Ovary (tissue), 9 donors: Measurements from ENCODE around the gene RNF187. TPM values are rescaled to one million over a fixed set of nuclear protein-coding genes. Genes with fewer than 3 reads are reported as not detected.

Experiments
- DNase-seq, 5 donors: peaks; one replicate each; pipeline ENCODE4 v3.0.0-alpha.2; 2019 to 2020
- H3K27ac ChIP-seq, 2 donors: fragments of 200-600 bp; one replicate each; pipeline versions ENCODE4 v1.5.1 to v1.8.0; 2019 to 2022
- H3K27me3 ChIP-seq: fragments of 200-600 bp; one replicate; pipeline ENCODE4 v1.8.0; 2022
- H3K36me3 ChIP-seq: fragments of 200-600 bp; sonication (generic); one replicate; pipeline ENCODE4 v1.5.1; 2019
- H3K4me1 ChIP-seq: one replicate; pipeline ENCODE4 v1.8.1; 2013; ENCODE audit warnings: mild to moderate bottlenecking, moderate library complexity; ENCODE audit not compliant: insufficient read depth
- H3K4me3 ChIP-seq: fragments of 200-600 bp; sonication (generic); one replicate; pipeline ENCODE4 v1.5.1; 2017
- H3K9me3 ChIP-seq, 2 donors: fragments of 200-600 bp in 1 of 2; sonication (generic) in 1 of 2; one replicate each; pipeline versions ENCODE4 v1.5.1 to v1.8.1; 2013 to 2019; ENCODE audit warnings: mild to moderate bottlenecking in 1 of 2, moderate library complexity in 1 of 2
- EP300 ChIP-seq: sonication (generic); formaldehyde crosslinking; IDR thresholded peaks from one replicate; pipeline ENCODE4 v1.6.1; 2017; ENCODE audit warnings: antibody characterized with exemption
- POLR2A ChIP-seq: fragments of 450-650 bp; IDR thresholded peaks from one replicate; pipeline ENCODE4 v1.6.1; 2017; ENCODE audit warnings: antibody characterized with exemption, mild to moderate bottlenecking, moderate library complexity
- WGBS, 3 donors: extraction: QIAGEN DNeasy Blood & Tissue Kit in 1 of 3; methylation state at CpG; one replicate each; pipeline versions ENCODE4 v1.1.5 to v1.1.7; 2013 to 2017; 5-methylcytosine and 5-hydroxymethylcytosine counted together
- intact Hi-C, 4 donors: fragments of 100-400 bp; cut with DNase I; formaldehyde crosslinking; loops; one replicate each; pipeline versions ENCODE4 v1.11.0 to v1.15.1; 2022 to 2023
- polyA plus RNA-seq, 2 donors: library from polyadenylated mRNA; stranded (reverse); fragments of 200-250 nt in 1 of 2; fragments of 350-450 nt in 1 of 2; fragmentation: Illumina TruSeq in 1 of 2; extraction: RNeasy Lipid Tissue Mini Kit (QIAGEN cat#74804) in 1 of 2; gene quantifications; one replicate each; pipeline ENCODE4 v1.2.3, GENCODE V29; 2013 to 2014
- total RNA-seq, 7 donors: library from RNA; depleted of rRNA in 2 of 7; stranded (reverse); fragments of >200 nt in 2 of 7; fragmentation: NEBNext Ultra II Directional in 3 of 7; extraction: Animal tissue kit (Norgen Biotek cat#: 25700) in 3 of 7; gene quantifications; one replicate each; pipeline versions ENCODE4 v1.1.0 to v1.2.4, GENCODE V29; 2016 to 2023
- TF ChIP-seq, protein P1 (sequence below), 3 donors: fragments of 450-650 bp in 2 of 3; fragments of 200-600 bp in 1 of 3; IDR thresholded peaks; one replicate each; pipeline versions ENCODE4 v1.5.1 to v1.8.0; 2016 to 2022; ENCODE audit warnings: antibody characterized with exemption in 3 of 3, mild to moderate bottlenecking in 1 of 3
- donor health status: DM: no; HTN: no; CAD: no; lungs with moderate emphysema.
- donor health status: DM: no; HTN: no; CAD: no.
- donor health status: Bipolar disorder and iron deficiency.
- donor health status: DM: yes; HTN: yes; CAD: no.
- donor health status: DM: no; HTN: no; CAD: no.
- donor health status: DM: yes; HTN: yes; CAD: no.

RNF187 gene
- total and polyA plus RNA-seq, 9 donors: 32.2 to 165 (median 109) TPM

DNA sequence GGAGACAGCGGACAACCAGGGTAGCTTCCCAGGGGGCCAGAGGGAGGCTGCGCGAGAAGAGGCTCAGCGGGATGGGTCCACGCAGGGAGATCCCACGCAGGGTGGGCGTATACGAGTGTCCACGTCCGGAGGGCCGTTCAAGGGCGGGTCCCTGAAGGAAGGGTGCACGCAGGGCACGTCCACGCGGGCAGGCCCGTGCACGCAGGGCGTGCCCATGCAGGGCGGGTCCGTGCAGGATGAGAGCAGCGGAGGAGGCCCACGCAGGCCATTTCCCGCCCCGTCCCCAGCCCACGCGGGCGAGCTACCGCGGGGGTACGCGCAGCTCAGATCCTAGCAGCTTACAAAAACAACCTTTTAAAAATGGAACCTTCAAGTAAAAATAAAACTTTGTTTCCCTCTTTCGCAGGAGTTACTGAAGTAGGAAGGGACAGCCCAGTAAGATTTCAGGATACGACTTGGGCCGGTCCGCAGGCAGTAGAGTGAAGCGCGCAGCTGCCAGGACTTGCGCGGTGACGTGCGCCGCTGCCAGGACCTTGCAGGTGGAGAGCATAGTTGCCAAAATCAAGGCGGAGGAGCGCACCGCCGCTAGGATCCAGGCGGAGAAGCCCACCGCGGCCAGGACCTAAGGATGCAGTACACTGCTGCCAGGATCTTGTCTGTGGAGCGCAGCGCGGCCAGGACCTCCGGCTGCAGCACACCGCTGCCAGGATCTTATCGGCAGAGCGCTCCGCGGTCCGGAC, 416 bp upstream of the RNF187 start:
- Histone ChIP-seq H3K4me3 (peak overlapping the region; percentile 73), H3K27ac (peak overlapping the region; percentile 94 to 99), H3K9me3 (no peaks in the 10 kb centered on the region), H3K27me3 (no peaks in the 10 kb centered on the region), H3K36me3 (no peaks in the 10 kb centered on the region), H3K4me1 (peaks cover 12% of the 10 kb centered on the region)
- TF ChIP-seq POLR2A (peak; percentile 30), EP300 (no peak)
- TF ChIP-seq, protein P1, sequence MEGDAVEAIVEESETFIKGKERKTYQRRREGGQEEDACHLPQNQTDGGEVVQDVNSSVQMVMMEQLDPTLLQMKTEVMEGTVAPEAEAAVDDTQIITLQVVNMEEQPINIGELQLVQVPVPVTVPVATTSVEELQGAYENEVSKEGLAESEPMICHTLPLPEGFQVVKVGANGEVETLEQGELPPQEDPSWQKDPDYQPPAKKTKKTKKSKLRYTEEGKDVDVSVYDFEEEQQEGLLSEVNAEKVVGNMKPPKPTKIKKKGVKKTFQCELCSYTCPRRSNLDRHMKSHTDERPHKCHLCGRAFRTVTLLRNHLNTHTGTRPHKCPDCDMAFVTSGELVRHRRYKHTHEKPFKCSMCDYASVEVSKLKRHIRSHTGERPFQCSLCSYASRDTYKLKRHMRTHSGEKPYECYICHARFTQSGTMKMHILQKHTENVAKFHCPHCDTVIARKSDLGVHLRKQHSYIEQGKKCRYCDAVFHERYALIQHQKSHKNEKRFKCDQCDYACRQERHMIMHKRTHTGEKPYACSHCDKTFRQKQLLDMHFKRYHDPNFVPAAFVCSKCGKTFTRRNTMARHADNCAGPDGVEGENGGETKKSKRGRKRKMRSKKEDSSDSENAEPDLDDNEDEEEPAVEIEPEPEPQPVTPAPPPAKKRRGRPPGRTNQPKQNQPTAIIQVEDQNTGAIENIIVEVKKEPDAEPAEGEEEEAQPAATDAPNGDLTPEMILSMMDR (IDR thresholded peaks at IDR 0.05): peak in 1 of 3 donors; percentile 48
- intact Hi-C loops: loop anchor here in 1 of 4 donors (10.0 kb wide), 1 partner anchor 352 kb away; no protein-coding TSS in a partner anchor
- WGBS, 3 donors: 0% methylated on average over 60 of the region's 60 CpGs
- DNase-seq: peak; percentile 61 to 81 (median 75)

DNA sequence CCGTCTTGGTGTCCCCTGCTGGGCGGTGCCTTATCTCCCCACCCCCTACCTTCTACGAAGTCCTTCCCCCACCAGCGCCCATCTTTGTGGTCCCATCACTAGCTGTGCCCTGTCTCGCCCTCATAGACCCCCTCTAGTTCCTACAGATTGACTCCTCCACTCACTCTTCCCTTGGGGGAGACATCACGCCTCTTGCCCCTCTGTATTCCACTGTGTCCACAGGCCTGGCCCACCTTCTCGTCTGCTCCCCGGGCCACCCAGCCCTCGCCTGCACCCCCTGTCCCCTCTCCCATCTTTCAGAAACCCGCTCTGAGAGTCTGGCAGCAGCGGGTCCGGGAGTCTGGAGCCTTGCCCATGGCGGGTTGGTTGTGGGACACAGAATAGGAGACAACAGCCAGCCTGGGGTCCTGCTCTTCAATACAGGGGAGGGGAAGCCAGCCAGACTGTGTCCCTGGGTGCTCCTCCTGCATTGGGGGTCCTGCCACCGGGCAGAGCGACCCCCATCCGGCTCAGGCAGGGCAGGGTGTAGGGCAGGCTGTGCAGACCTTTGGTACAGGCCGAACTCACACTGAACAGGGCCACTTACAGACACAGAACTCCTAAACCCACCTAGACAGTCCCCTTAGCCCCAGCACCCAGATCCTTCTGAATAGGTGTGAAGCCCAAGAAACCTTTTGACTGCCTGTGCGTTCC, 1.1 kb downstream of the RNF187 start:
- TF ChIP-seq, protein P1 (IDR thresholded peaks at IDR 0.05): no peak
- TF ChIP-seq EP300 (no peak), POLR2A (no peak)
- 24 to 27% (median 25%) methylated on average over 18 of the region's 18 CpGs for WGBS, 3 donors
- Histone ChIP-seq H3K36me3 (peaks cover 3% of the 10 kb centered on the region), H3K4me1 (peaks cover 12% of the 10 kb centered on the region), H3K4me3 (peak overlapping the region; percentile 73), H3K27me3 (no peaks in the 10 kb centered on the region), H3K9me3 (no peaks in the 10 kb centered on the region), H3K27ac (peak overlapping the region in 1 of 2 donors; percentile 94)
- DNase-seq: peak in 4 of 5 donors; percentile 34 to 55 (median 43)
- intact Hi-C loops: loop anchor here in 1 of 4 donors (10.0 kb wide), 1 partner anchor 353 kb away; no protein-coding TSS in a partner anchor

- Histone ChIP-seq H3K36me3 (peaks cover 3% of the 10 kb centered on the region), H3K27ac (peak overlapping the region in 1 of 2 donors; percentile 94), H3K4me1 (peaks cover 12% of the 10 kb centered on the region), H3K9me3 (no peaks in the 10 kb centered on the region), H3K27me3 (no peaks in the 10 kb centered on the region), H3K4me3 (peak overlapping the region; percentile 73)
- no peak for TF ChIP-seq EP300
- intact Hi-C loops: loop anchor here in 1 of 4 donors (10.0 kb wide), 1 partner anchor 354 kb away; no protein-coding TSS in a partner anchor
- 80 to 83% (median 82%) methylated on average over 9 of the region's 9 CpGs for WGBS, 3 donors
- no peak for DNase-seq
Observed at GRCh38 chr1:228488818-228489674, 1.9 kb downstream of the RNF187 start.

- Histone ChIP-seq H3K27ac (no peak overlapping the region), H3K36me3 (peaks cover 3% of the 10 kb centered on the region), H3K9me3 (no peaks in the 10 kb centered on the region), H3K4me1 (peaks cover 10% of the 10 kb centered on the region), H3K4me3 (no peak overlapping the region), H3K27me3 (no peaks in the 10 kb centered on the region)
- 73 to 84% (median 83%) methylated on average over 6 of the region's 6 CpGs for WGBS, 3 donors
- intact Hi-C loops: no loop called here
- DNase-seq: no peak
- TF ChIP-seq POLR2A (no peak), EP300 (no peak)
- TF ChIP-seq, protein P1 (IDR thresholded peaks at IDR 0.05): no peak
Observed at GRCh38 chr1:228490120-228491078, 3.2 kb downstream of the RNF187 start.
